HepG2 (cell line): Measurements from ENCODE around the gene FAM229A. TPM values are rescaled to one million over a fixed set of nuclear protein-coding genes. Genes with fewer than 3 reads are reported as not detected.

Experiments
- BORCS8-MEF2B ChIP-seq: sonication (generic); formaldehyde crosslinking; IDR thresholded peaks from 2 replicates; pipeline ENCODE4 v1.8.0; 2022; ENCODE audit warnings: mild to moderate bottlenecking, missing genetic modification reagents
- CBX5 ChIP-seq: sonication (generic); formaldehyde crosslinking; IDR thresholded peaks from 2 replicates; pipeline ENCODE4 v1.4.0; 2020; ENCODE audit warnings: missing genetic modification reagents, borderline replicate concordance
- ELF1 ChIP-seq: sonication (generic); formaldehyde crosslinking; IDR thresholded peaks from 2 replicates; pipeline ENCODE4 v1.4.0; 2020; ENCODE audit warnings: missing genetic modification reagents
- GFI1 ChIP-seq: sonication (generic); formaldehyde crosslinking; IDR thresholded peaks from 2 replicates; pipeline ENCODE4 v1.5.0; 2020; ENCODE audit warnings: missing genetic modification reagents, mild to moderate bottlenecking, borderline replicate concordance
- HNRNPH1 ChIP-seq: fragments of 200-400 bp; formaldehyde crosslinking; optimal IDR thresholded peaks from 2 replicates; pipeline ENCODE3; 2017; ENCODE audit warnings: mild to moderate bottlenecking, low read depth, low read length
- MNT ChIP-seq: fragments of 450-650 bp; IDR thresholded peaks from 2 replicates; pipeline ENCODE4 v1.6.1; 2016
- MTA1 ChIP-seq: sonication (generic); formaldehyde crosslinking; IDR thresholded peaks from 2 replicates; pipeline ENCODE4 v1.4.0; 2020; ENCODE audit warnings: missing genetic modification reagents, mild to moderate bottlenecking, borderline replicate concordance
- MZF1 ChIP-seq: sonication (generic); formaldehyde crosslinking; IDR thresholded peaks from 2 replicates; pipeline ENCODE4 v1.8.1; 2023; ENCODE audit warnings: mild to moderate bottlenecking, missing genetic modification reagents, borderline replicate concordance
- NR2F6 ChIP-seq, 2 experiments: IDR thresholded peaks; 2 replicates each; pipeline ENCODE4 v1.6.1; 2016; ENCODE audit warnings: antibody characterized with exemption in 1 of 2, mild to moderate bottlenecking in 1 of 2
- PAX8 ChIP-seq: sonication (generic); formaldehyde crosslinking; IDR thresholded peaks from 2 replicates; pipeline ENCODE4 v1.8.0; 2022; ENCODE audit warnings: mild to moderate bottlenecking, missing genetic modification reagents, borderline replicate concordance
- PPARG ChIP-seq: conservative IDR thresholded peaks from 2 replicates; pipeline ENCODE4 v1.6.1; 2016; ENCODE audit warnings: missing biosample characterization, missing genetic modification reagents
- RAD21 ChIP-seq: fragments of 450-650 bp; formaldehyde crosslinking; IDR thresholded peaks from 2 replicates; pipeline ENCODE4 v1.5.0; 2020; ENCODE audit warnings: mild to moderate bottlenecking
- RXRA ChIP-seq: sonication (generic); formaldehyde crosslinking; IDR thresholded peaks from 2 replicates; pipeline ENCODE4 v1.5.1; 2020; ENCODE audit warnings: missing genetic modification reagents
- TARDBP ChIP-seq: sonication (generic); formaldehyde crosslinking; IDR thresholded peaks from 2 replicates; pipeline ENCODE4 v1.8.0; 2022; ENCODE audit warnings: mild to moderate bottlenecking, missing genetic modification reagents
- TIGD3 ChIP-seq: sonication (generic); formaldehyde crosslinking; IDR thresholded peaks from 2 replicates; pipeline ENCODE4 v1.5.1; 2020; ENCODE audit warnings: mild to moderate bottlenecking, missing genetic modification reagents, borderline replicate concordance
- YEATS2 ChIP-seq: sonication (generic); formaldehyde crosslinking; IDR thresholded peaks from 2 replicates; pipeline ENCODE4 v1.4.0; 2020; ENCODE audit warnings: missing genetic modification reagents, borderline replicate concordance
- ZBTB44 ChIP-seq: sonication (generic); formaldehyde crosslinking; IDR thresholded peaks from 2 replicates; pipeline ENCODE4 v1.4.0; 2020; ENCODE audit warnings: missing genetic modification reagents
- ZFP36L2 ChIP-seq: sonication (generic); formaldehyde crosslinking; IDR thresholded peaks from 2 replicates; pipeline ENCODE4 v1.4.0; 2020; ENCODE audit warnings: missing genetic modification reagents
- ZFP90 ChIP-seq: sonication (generic); formaldehyde crosslinking; IDR thresholded peaks from 2 replicates; pipeline ENCODE4 v1.8.0; 2022; ENCODE audit warnings: missing genetic modification reagents, mild to moderate bottlenecking, inconsistent platforms, borderline replicate concordance
- ZNF282 ChIP-seq: fragments of 450-650 bp; IDR thresholded peaks from 2 replicates; pipeline ENCODE4 v1.6.1; 2018; ENCODE audit not compliant: partially characterized antibody
- ZNF337 ChIP-seq: sonication (generic); formaldehyde crosslinking; IDR thresholded peaks from 2 replicates; pipeline ENCODE4 v1.5.1; 2020; ENCODE audit warnings: missing genetic modification reagents, low read depth, mild to moderate bottlenecking, borderline replicate concordance
- ZNF546 ChIP-seq: sonication (generic); formaldehyde crosslinking; conservative IDR thresholded peaks from 2 replicates; pipeline ENCODE4 v1.8.1; 2023; ENCODE audit warnings: mild to moderate bottlenecking, missing genetic modification reagents
- ZNF569 ChIP-seq: sonication (generic); formaldehyde crosslinking; IDR thresholded peaks from 2 replicates; pipeline ENCODE4 v1.5.0; 2020; ENCODE audit warnings: mild to moderate bottlenecking, missing genetic modification reagents, moderate library complexity, borderline replicate concordance
- ZSCAN9 ChIP-seq: IDR thresholded peaks from 2 replicates; pipeline ENCODE4 v1.6.1; 2016; ENCODE audit warnings: borderline replicate concordance
- polyA plus RNA-seq, 8 experiments: library from polyadenylated mRNA; depleted of rRNA in 3 of 8; stranded (reverse) in 7 of 8; unstranded in 1 of 8; fragments of >200 nt; fragmentation: Illumina TruSeq in 4 of 8; extraction: Trizol in 4 of 8; gene quantifications; 2 replicates each; pipeline versions ENCODE4 v1.2.1 to v1.2.3, GENCODE V29; 2011 to 2016; ENCODE audit warnings: low read depth in 4 of 8, missing spikeins in 1 of 8, mixed read lengths in 1 of 8; ENCODE audit not compliant: insufficient read depth in 1 of 8
- total RNA-seq, 5 experiments: library from RNA; depleted of rRNA; stranded (reverse); fragments of >200 nt; fragmentation: Illumina TruSeq; extraction: Trizol; gene quantifications; 2 replicates each; pipeline ENCODE4 v1.2.3, GENCODE V29; 2016; ENCODE audit warnings: low read depth in 1 of 5
- TF ChIP-seq, protein P1 (sequence below): sonication (generic); formaldehyde crosslinking; IDR thresholded peaks from 2 replicates; pipeline ENCODE4 v1.8.1; 2023; ENCODE audit warnings: mild to moderate bottlenecking, missing genetic modification reagents

Gene FAM229A
- total and polyA plus RNA-seq, 2 of the 13 experiments (the other 11 are each of a cell fraction or from before 2014, with no cell fraction given) = 3.2 to 17.6 TPM

DNA sequence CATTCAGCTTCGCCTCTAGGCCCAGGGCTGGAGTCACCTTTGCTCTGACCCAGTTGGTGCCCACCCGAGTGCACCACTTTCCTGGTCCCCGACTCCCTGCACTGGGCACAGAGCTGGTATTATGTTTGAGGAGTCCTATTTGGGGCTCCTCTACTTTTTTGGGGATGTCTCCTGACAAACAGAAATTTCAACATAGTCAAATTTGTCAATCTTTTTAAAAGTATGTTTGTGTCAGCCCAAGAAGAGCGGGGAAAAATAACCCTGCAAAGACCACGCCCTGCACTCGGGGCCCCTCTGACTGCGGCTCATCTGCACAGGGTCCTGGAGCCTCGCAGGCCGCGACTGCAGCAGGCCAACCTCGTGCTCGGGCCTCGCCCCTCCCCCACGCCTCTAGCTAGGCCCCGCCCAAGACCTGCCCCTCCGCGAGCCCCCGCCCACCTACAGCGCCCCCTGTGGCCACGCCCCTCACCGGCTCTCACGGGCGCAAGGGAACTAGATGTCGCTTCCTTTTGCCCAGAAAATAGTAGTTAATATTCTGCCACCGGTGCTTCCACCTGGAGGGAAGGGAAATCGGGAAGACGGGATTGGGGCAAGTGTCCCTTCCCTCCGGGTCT, 11.4 kb downstream of the FAM229A start (continued):
- TF ChIP-seq ZNF282 = no peak
- TF ChIP-seq NR2F6 (IDR thresholded peaks at IDR 0.05) = no peak
- TF ChIP-seq NR2F6 (CRISPR knock-in tag; IDR thresholded peaks at IDR 0.05) = peak; percentile 59
- TF ChIP-seq PAX8 (CRISPR knock-in tag) = 0 out of 2 replicates have a peak, but pooled peaks have one; percentile 44
- no peak for TF ChIP-seq RAD21 (CRISPR knock-in tag)
- TF ChIP-seq YEATS2 = no peak; the same call in 1 of the 2 replicates
- no peak for TF ChIP-seq MNT
- TF ChIP-seq ZBTB44 (CRISPR knock-in tag) = peak; percentile 83; the same call in 1 of the 2 replicates
- no peak for TF ChIP-seq RXRA
- TF ChIP-seq MTA1 = 0 out of 2 replicates have a peak, but pooled peaks have one; percentile 36
- 0 out of 2 replicates have a peak, but pooled peaks have one; percentile 46 for TF ChIP-seq PPARG (CRISPR knock-in tag)
- TF ChIP-seq TIGD3 (CRISPR knock-in tag) = peak; percentile 81; the same call in 1 of the 2 replicates
- TF ChIP-seq ZFP36L2 = no peak
- no peak for TF ChIP-seq GFI1
- no peak for TF ChIP-seq ZNF337 (CRISPR knock-in tag)
- no peak for TF ChIP-seq BORCS8-MEF2B (CRISPR knock-in tag)
- no peak for TF ChIP-seq MZF1
- TF ChIP-seq ZFP90 = 0 out of 2 replicates have a peak, but pooled peaks have one; percentile 39
- TF ChIP-seq ZSCAN9 = peak; percentile 84
- TF ChIP-seq CBX5 (CRISPR knock-in tag) = peak; percentile 86
- TF ChIP-seq, protein P1, sequence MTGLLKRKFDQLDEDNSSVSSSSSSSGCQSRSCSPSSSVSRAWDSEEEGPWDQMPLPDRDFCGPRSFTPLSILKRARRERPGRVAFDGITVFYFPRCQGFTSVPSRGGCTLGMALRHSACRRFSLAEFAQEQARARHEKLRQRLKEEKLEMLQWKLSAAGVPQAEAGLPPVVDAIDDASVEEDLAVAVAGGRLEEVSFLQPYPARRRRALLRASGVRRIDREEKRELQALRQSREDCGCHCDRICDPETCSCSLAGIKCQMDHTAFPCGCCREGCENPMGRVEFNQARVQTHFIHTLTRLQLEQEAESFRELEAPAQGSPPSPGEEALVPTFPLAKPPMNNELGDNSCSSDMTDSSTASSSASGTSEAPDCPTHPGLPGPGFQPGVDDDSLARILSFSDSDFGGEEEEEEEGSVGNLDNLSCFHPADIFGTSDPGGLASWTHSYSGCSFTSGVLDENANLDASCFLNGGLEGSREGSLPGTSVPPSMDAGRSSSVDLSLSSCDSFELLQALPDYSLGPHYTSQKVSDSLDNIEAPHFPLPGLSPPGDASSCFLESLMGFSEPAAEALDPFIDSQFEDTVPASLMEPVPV (CRISPR knock-in tag) = peak; percentile 74; the same call in 1 of the 2 replicates
- TF ChIP-seq HNRNPH1 = no peak
- TF ChIP-seq TARDBP (CRISPR knock-in tag) = peak; percentile 38; the same call in 1 of the 2 replicates
- no peak for TF ChIP-seq ELF1 (CRISPR knock-in tag)
- TF ChIP-seq ZNF569 (CRISPR knock-in tag) = no peak
- 0 out of 2 replicates have a peak, but pooled peaks have one; percentile 16 for TF ChIP-seq ZNF546 (CRISPR knock-in tag)
